Body of pancreas (tissue), 4 donors: ENCODE measurements around the gene GLYATL1.

Source experiments
- POLR2A ChIP-seq, 3 donors: fragments of 450-650 bp; IDR thresholded peaks; one replicate each; pipeline ENCODE4 v1.6.1; 2016; ENCODE audit warnings: antibody characterized with exemption in 3 of 3, mild to moderate bottlenecking in 2 of 3
- TF ChIP-seq, protein P1 (sequence below), 7 experiments: fragments of 450-650 bp in 4 of 7; fragments of 200-600 bp in 3 of 7; sonication (generic) in 3 of 7; IDR thresholded peaks; one replicate each; pipeline ENCODE4 v1.5.1; 2016 to 2019; ENCODE audit warnings: antibody characterized with exemption in 7 of 7

DNA sequence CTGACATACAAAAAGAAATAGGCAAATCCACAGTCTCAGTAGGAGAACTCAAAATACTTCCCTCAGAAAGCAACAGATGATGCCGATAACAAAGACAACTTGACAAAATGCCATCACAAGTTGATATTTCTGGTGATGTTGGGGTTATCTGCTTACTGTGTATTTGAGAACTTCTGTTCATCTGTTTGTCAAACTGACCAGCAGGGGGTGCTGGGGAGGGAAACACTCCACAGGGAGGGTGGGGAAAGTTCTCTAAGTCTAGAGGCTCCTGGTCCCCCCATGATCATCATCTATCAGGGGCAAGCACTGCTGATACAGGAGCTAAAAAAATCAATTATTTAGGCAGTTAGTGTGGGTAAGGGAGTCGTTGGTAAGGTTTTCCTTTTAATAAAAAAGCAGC is 19.2 kb downstream of the GLYATL1 start:
- TF ChIP-seq, protein P1, sequence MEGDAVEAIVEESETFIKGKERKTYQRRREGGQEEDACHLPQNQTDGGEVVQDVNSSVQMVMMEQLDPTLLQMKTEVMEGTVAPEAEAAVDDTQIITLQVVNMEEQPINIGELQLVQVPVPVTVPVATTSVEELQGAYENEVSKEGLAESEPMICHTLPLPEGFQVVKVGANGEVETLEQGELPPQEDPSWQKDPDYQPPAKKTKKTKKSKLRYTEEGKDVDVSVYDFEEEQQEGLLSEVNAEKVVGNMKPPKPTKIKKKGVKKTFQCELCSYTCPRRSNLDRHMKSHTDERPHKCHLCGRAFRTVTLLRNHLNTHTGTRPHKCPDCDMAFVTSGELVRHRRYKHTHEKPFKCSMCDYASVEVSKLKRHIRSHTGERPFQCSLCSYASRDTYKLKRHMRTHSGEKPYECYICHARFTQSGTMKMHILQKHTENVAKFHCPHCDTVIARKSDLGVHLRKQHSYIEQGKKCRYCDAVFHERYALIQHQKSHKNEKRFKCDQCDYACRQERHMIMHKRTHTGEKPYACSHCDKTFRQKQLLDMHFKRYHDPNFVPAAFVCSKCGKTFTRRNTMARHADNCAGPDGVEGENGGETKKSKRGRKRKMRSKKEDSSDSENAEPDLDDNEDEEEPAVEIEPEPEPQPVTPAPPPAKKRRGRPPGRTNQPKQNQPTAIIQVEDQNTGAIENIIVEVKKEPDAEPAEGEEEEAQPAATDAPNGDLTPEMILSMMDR (IDR thresholded peaks at IDR 0.05): peak; percentile 39 to 56 (median 46)
- no peak for TF ChIP-seq POLR2A (IDR thresholded peaks at IDR 0.05)
